ENCODE results near the gene PCED1B. TPM values are rescaled to one million over a fixed set of nuclear protein-coding genes. Genes with fewer than 3 reads are reported as not detected.

The PCED1B gene
- polyA plus RNA-seq, 1 donor (not counting 4 experiments of a cell fraction or from before 2014, with no cell fraction given) = 3.2 TPM

DNA sequence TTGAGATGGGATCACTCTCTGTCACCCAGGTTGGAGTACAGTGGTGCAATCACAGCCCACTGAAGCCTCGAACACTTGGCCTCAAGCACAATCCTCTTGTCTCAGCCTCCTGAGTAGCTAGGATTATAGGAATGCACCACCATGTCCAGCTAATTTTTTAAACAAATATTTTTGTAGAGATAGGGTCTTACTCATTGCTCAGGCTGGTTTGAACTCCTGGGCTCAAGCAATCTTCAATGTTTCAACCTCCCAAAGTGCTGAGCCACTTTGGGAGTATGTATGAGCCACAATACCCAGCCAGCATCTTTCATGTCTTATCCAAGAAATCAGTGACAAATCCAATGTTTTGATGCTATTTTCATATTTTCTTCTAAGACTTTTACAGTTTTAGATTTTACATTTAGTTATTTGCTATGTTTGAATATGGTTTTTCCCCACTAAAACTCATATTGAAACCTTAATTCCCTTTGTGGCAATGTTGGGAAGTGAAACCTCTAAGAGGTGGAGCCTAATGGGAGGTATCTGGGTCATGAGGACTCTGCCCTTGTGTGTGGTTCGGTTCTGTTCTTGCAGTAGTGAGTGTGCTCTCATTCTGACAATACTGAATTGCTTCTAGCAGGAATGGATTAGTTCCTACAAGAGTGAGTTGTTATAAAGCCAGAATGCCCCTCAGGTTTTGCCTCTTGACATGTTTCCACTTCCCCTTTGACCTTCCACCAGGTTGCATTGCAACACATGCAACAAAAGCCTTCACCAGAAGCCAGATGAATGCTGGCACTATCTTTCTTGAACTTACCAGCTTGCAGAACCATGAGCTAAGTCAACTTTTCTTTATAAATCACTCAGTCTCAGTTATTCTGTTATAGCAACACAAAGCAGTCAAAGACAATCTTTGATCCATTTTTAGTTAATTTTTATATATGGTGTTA lies 81.2 kb downstream of the PCED1B start:
- Histone ChIP-seq H3K4me1 (ENCODE audit: control insufficient read depth, extremely low read depth, insufficient read depth, low read length) (no peaks in the 10 kb centered on the region), H3K9ac (ENCODE audit: control insufficient read depth, extremely low read depth, insufficient read depth, low read length) (no peak overlapping the region), H3K9me3 (ENCODE audit: control insufficient read depth, low read depth, low read length) (no peaks in the 10 kb centered on the region), H3K9me1 (ENCODE audit: control insufficient read depth, extremely low read depth, insufficient read depth, low read length) (no peaks in the 10 kb centered on the region), H2AFZ (ENCODE audit: control insufficient read depth, low read length) (no peak overlapping the region), H3K4me2 (ENCODE audit: control insufficient read depth, extremely low read depth, insufficient read depth, low read depth, low read length) (no peak overlapping the region), H3K36me3 (ENCODE audit: control insufficient read depth in 2 of 2, extremely low read depth in 1 of 2, insufficient read depth in 2 of 2, low read length in 2 of 2) (peaks cover 0 to 3% of the 10 kb centered on the region in 2 experiments), H3K27me3 (ENCODE audit: control insufficient read depth, extremely low read depth, insufficient read depth, low read length) (no peaks in the 10 kb centered on the region), H3K27ac (ENCODE audit: control insufficient read depth, insufficient read depth, low read length) (no peak overlapping the region), H3K4me3 (ENCODE audit: control insufficient read depth in 2 of 3, extremely low read depth in 1 of 3, insufficient read depth in 2 of 3, low read depth in 1 of 3, low read length in 3 of 3) (no peak overlapping the region), H4K20me1 (ENCODE audit: control insufficient read depth, extremely low read depth, insufficient read depth, low read length) (no peaks in the 10 kb centered on the region), H3K79me2 (ENCODE audit: control insufficient read depth, insufficient read depth, low read length) (no peaks in the 10 kb centered on the region)
- dilution Hi-C loops (cut with MboI; ENCODE audit: extremely low pct_ligation_motif_present, low sequenced_read_pairs) = no loop called here
- DNase-seq (ENCODE audit: low read depth, low spot score) (no peak), FAIRE-seq (no peak)
- TF ChIP-seq, protein P1, sequence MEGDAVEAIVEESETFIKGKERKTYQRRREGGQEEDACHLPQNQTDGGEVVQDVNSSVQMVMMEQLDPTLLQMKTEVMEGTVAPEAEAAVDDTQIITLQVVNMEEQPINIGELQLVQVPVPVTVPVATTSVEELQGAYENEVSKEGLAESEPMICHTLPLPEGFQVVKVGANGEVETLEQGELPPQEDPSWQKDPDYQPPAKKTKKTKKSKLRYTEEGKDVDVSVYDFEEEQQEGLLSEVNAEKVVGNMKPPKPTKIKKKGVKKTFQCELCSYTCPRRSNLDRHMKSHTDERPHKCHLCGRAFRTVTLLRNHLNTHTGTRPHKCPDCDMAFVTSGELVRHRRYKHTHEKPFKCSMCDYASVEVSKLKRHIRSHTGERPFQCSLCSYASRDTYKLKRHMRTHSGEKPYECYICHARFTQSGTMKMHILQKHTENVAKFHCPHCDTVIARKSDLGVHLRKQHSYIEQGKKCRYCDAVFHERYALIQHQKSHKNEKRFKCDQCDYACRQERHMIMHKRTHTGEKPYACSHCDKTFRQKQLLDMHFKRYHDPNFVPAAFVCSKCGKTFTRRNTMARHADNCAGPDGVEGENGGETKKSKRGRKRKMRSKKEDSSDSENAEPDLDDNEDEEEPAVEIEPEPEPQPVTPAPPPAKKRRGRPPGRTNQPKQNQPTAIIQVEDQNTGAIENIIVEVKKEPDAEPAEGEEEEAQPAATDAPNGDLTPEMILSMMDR (optimal IDR thresholded peaks at IDR 0.05 in 1 of 3, IDR thresholded peaks at IDR 0.05 in 1 of 3, conservative IDR thresholded peaks at IDR 0.05 in 1 of 3; ENCODE audit: extremely low read depth in 1 of 3, insufficient read depth in 2 of 3, low read length in 3 of 3) = no peak
- TF ChIP-seq EZH2 (IDR thresholded peaks at IDR 0.05; ENCODE audit: low read length) = no peak

DNA sequence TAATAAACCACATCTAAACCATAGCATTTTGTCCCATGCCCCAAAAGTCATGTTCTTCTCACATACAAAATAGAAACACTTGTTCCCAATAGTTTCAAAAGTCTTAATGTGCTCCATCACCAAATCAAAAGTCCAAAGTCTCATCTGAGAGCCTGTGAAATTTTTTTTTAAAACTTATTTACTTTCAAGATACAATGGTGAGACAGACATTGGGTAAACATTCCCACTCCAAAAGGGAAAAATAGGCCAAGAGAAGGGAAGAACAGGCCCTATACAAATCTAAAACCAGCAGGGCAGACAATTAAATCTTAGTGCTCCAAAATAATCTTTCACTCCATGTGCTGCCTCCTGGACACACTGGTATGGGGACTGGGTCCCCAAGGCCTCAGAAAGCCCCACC lies 84.7 kb downstream of the PCED1B start:
- TF ChIP-seq, protein P1 (optimal IDR thresholded peaks at IDR 0.05 in 1 of 3, IDR thresholded peaks at IDR 0.05 in 1 of 3, conservative IDR thresholded peaks at IDR 0.05 in 1 of 3; ENCODE audit: extremely low read depth in 1 of 3, insufficient read depth in 2 of 3, low read length in 3 of 3) = no peak
- TF ChIP-seq EZH2 (IDR thresholded peaks at IDR 0.05; ENCODE audit: low read length) = no peak
- H3K4me3 ChIP-seq (ENCODE audit: control insufficient read depth in 2 of 3, extremely low read depth in 1 of 3, insufficient read depth in 2 of 3, low read depth in 1 of 3, low read length in 3 of 3) = no peak overlapping the region
- FAIRE-seq (no peak), DNase-seq (ENCODE audit: low read depth, low spot score) (no peak)
- H3K36me3 ChIP-seq (ENCODE audit: control insufficient read depth in 2 of 2, extremely low read depth in 1 of 2, insufficient read depth in 2 of 2, low read length in 2 of 2) = peaks cover 0 to 3% of the 10 kb centered on the region in 2 experiments
- no peak overlapping the region for H2AFZ ChIP-seq (ENCODE audit: control insufficient read depth, low read length)
- no peak overlapping the region for H3K4me2 ChIP-seq (ENCODE audit: control insufficient read depth, extremely low read depth, insufficient read depth, low read depth, low read length)
- no peak overlapping the region for H3K9ac ChIP-seq (ENCODE audit: control insufficient read depth, extremely low read depth, insufficient read depth, low read length)
- dilution Hi-C loops (cut with MboI; ENCODE audit: extremely low pct_ligation_motif_present, low sequenced_read_pairs) = no loop called here
- H3K9me3 ChIP-seq (ENCODE audit: control insufficient read depth, low read depth, low read length) = no peaks in the 10 kb centered on the region
- no peak overlapping the region for H3K27ac ChIP-seq (ENCODE audit: control insufficient read depth, insufficient read depth, low read length)
- H4K20me1 ChIP-seq (ENCODE audit: control insufficient read depth, extremely low read depth, insufficient read depth, low read length) = no peaks in the 10 kb centered on the region
- H3K4me1 ChIP-seq (ENCODE audit: control insufficient read depth, extremely low read depth, insufficient read depth, low read length) = no peaks in the 10 kb centered on the region
- H3K27me3 ChIP-seq (ENCODE audit: control insufficient read depth, extremely low read depth, insufficient read depth, low read length) = no peaks in the 10 kb centered on the region
- H3K9me1 ChIP-seq (ENCODE audit: control insufficient read depth, extremely low read depth, insufficient read depth, low read length) = no peaks in the 10 kb centered on the region
- no peaks in the 10 kb centered on the region for H3K79me2 ChIP-seq (ENCODE audit: control insufficient read depth, insufficient read depth, low read length)

Measured in keratinocyte (primary cell).